SK-N-SH treated with all-trans-retinoic acid at 6 μM for 48 hours (cell line): ENCODE measurements around the gene UCMA.

Experiments used
- ATAC-seq: fragments of 200-7000 bp; cut with Tn5 transposase; 3 replicates; pipeline ENCODE4 v1.9.1; 2020; ENCODE audit warnings: mild to moderate bottlenecking, moderate library complexity
- ARNTL ChIP-seq: fragments of 450-650 bp; formaldehyde crosslinking; IDR thresholded peaks from 2 replicates; pipeline ENCODE4 v1.5.0; 2020; ENCODE audit warnings: low read depth, mild to moderate bottlenecking, moderate library complexity, borderline replicate concordance
- BACH2 ChIP-seq: fragments of 250-450 bp; sonication (Bioruptor Pico); IDR thresholded peaks from 2 replicates; pipeline ENCODE4 v1.9.0; 2021; ENCODE audit warnings: mild to moderate bottlenecking, borderline replicate concordance
- CREB5 ChIP-seq: fragments of 250-450 bp; sonication (Bioruptor Pico); IDR thresholded peaks from 2 replicates; pipeline ENCODE4 v1.5.1; 2020; ENCODE audit warnings: low read depth, mild to moderate bottlenecking, moderate library complexity
- CSDC2 ChIP-seq: fragments of 250-450 bp; sonication (Bioruptor Pico); IDR thresholded peaks from 2 replicates; pipeline ENCODE4 v1.5.0; 2020; ENCODE audit warnings: mild to moderate bottlenecking, moderate library complexity
- CSRNP3 ChIP-seq: fragments of 250-450 bp; sonication (Bioruptor Pico); IDR thresholded peaks from 2 replicates; pipeline ENCODE4 v1.5.1; 2021; ENCODE audit warnings: mild to moderate bottlenecking, moderate library complexity
- ESRRG ChIP-seq: fragments of 250-450 bp; sonication (Bioruptor Pico); IDR thresholded peaks from 2 replicates; pipeline ENCODE4 v1.6.1; 2021; ENCODE audit warnings: mild to moderate bottlenecking
- GLIS3 ChIP-seq: fragments of 250-450 bp; sonication (Bioruptor Pico); IDR thresholded peaks from 2 replicates; pipeline ENCODE4 v1.5.0; 2020; ENCODE audit warnings: mild to moderate bottlenecking, moderate library complexity
- OSR1 ChIP-seq: fragments of 250-450 bp; sonication (Bioruptor Pico); IDR thresholded peaks from 2 replicates; pipeline ENCODE4 v1.8.0; 2022; ENCODE audit warnings: moderate library complexity, mild to moderate bottlenecking, inconsistent platforms
- PPARA ChIP-seq: fragments of 250-450 bp; sonication (Bioruptor Pico); IDR thresholded peaks from 2 replicates; pipeline ENCODE4 v1.5.0; 2020; ENCODE audit warnings: mild to moderate bottlenecking, borderline replicate concordance
- RARB ChIP-seq: fragments of 250-450 bp; sonication (Bioruptor Pico); IDR thresholded peaks from 2 replicates; pipeline ENCODE4 v1.8.0; 2021; ENCODE audit warnings: mild to moderate bottlenecking, moderate library complexity
- SNAI2 ChIP-seq: fragments of 250-450 bp; sonication (Bioruptor Pico); IDR thresholded peaks from 2 replicates; pipeline ENCODE4 v1.5.0; 2020; ENCODE audit warnings: mild to moderate bottlenecking, moderate library complexity
- TOX ChIP-seq: fragments of 250-450 bp; sonication (Bioruptor Pico); IDR thresholded peaks from 2 replicates; pipeline ENCODE4 v1.8.0; 2021; ENCODE audit warnings: mild to moderate bottlenecking, moderate library complexity, borderline replicate concordance
- TSHZ2 ChIP-seq: fragments of 250-450 bp; sonication (Bioruptor Pico); IDR thresholded peaks from 2 replicates; pipeline ENCODE4 v1.5.0; 2020; ENCODE audit warnings: mild to moderate bottlenecking, moderate library complexity
- ZC3H10 ChIP-seq: fragments of 250-450 bp; sonication (Bioruptor Pico); IDR thresholded peaks from 2 replicates; pipeline ENCODE4 v1.5.1; 2021; ENCODE audit warnings: mild to moderate bottlenecking, moderate library complexity
- ZFP3 ChIP-seq: fragments of 250-450 bp; sonication (Bioruptor Pico); IDR thresholded peaks from 2 replicates; pipeline ENCODE4 v1.5.0; 2020; ENCODE audit warnings: mild to moderate bottlenecking, moderate library complexity
- ZFP30 ChIP-seq: fragments of 450-650 bp; formaldehyde crosslinking; IDR thresholded peaks from 2 replicates; pipeline ENCODE4 v1.5.0; 2022; ENCODE audit warnings: mild to moderate bottlenecking, moderate library complexity
- ZNF70 ChIP-seq: fragments of 450-650 bp; formaldehyde crosslinking; IDR thresholded peaks from 2 replicates; pipeline ENCODE4 v1.5.0; 2020; ENCODE audit warnings: mild to moderate bottlenecking, moderate library complexity
- ZNF8 ChIP-seq: fragments of 450-650 bp; formaldehyde crosslinking; IDR thresholded peaks from 2 replicates; pipeline ENCODE4 v1.5.0; 2020; ENCODE audit warnings: mild to moderate bottlenecking, moderate library complexity

The UCMA gene

GRCh38 chr10:13231190-13231589 is 3.0 kb downstream of the UCMA start (continued):
- TF ChIP-seq ZFP30 (CRISPR knock-in tag) (no peak), ESRRG (no peak)

- no peak for ATAC-seq
- no peak for TF ChIP-seq OSR1 (CRISPR knock-in tag)
- TF ChIP-seq RARB (CRISPR knock-in tag): no peak
- no peak for TF ChIP-seq ESRRG
- TF ChIP-seq ZFP30 (CRISPR knock-in tag): no peak
- no peak for TF ChIP-seq ZNF70 (CRISPR knock-in tag)
- TF ChIP-seq ZNF8 (CRISPR knock-in tag): no peak
- no peak for TF ChIP-seq CSRNP3 (CRISPR knock-in tag)
- TF ChIP-seq ZC3H10 (CRISPR knock-in tag): no peak
- TF ChIP-seq CREB5 (CRISPR knock-in tag): no peak
- TF ChIP-seq TOX (CRISPR knock-in tag): no peak
- no peak for TF ChIP-seq GLIS3 (CRISPR knock-in tag)
These were observed 7.1 kb downstream of the UCMA start for GRCh38 chr10:13227031-13227430.

- no peak for ATAC-seq
- TF ChIP-seq CSRNP3 (CRISPR knock-in tag): no peak
- TF ChIP-seq ZNF70 (CRISPR knock-in tag): no peak
- no peak for TF ChIP-seq ESRRG
- no peak for TF ChIP-seq SNAI2 (CRISPR knock-in tag)
- no peak for TF ChIP-seq CSDC2 (CRISPR knock-in tag)
- TF ChIP-seq ZNF8 (CRISPR knock-in tag): no peak
These were observed 8.6 kb downstream of the UCMA start for GRCh38 chr10:13225601-13226000.

GRCh38 chr10:13224210-13224995 is 9.8 kb downstream of the UCMA start:
- TF ChIP-seq TSHZ2 (no peak), ESRRG (no peak), ARNTL (CRISPR knock-in tag) (no peak)
- ATAC-seq: no peak

- no peak for TF ChIP-seq CSDC2 (CRISPR knock-in tag)
- TF ChIP-seq ZFP3 (CRISPR knock-in tag): no peak
- no peak for TF ChIP-seq ZNF8 (CRISPR knock-in tag)
- TF ChIP-seq TSHZ2: no peak
- no peak for TF ChIP-seq ESRRG
- TF ChIP-seq RARB (CRISPR knock-in tag): no peak
- no peak for TF ChIP-seq CREB5 (CRISPR knock-in tag)
- no peak for TF ChIP-seq PPARA (CRISPR knock-in tag)
- TF ChIP-seq ARNTL (CRISPR knock-in tag): no peak
- no peak for TF ChIP-seq ZFP30 (CRISPR knock-in tag)
- no peak for TF ChIP-seq BACH2 (CRISPR knock-in tag)
- no peak for TF ChIP-seq ZC3H10 (CRISPR knock-in tag)
- ATAC-seq: no peak
These were observed 10.9 kb downstream of the UCMA start for GRCh38 chr10:13223241-13223640.
